ENCODE results near the gene CFHR5. TPM values are rescaled to one million over a fixed set of nuclear protein-coding genes. Genes with fewer than 3 reads are reported as not detected.
"Not testable (repeated sequence)": the region's sequence is repeated elsewhere in the genome, so short reads cannot be mapped to it uniquely, and the experiment has no call there.

The CFHR5 gene
- total and polyA plus RNA-seq, 7 donors, result not detected

DNA sequence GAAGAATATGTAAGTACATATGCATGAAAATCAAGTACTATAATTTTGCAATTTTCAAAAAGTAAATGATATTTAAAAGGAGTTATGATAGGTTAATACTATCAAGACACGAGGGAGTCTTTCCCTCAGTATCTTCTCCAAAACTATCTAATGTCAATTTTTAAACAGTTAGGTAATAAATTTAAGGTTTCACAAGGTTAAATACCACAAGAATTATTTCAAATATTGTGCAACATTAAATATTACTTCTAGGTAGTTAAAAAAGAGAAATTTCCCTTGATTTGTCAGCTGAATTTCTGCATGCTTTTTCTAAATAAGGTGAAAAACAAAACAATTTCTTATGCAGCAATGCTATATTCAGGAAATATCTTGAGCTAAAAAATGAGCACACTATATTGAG, 3.5 kb downstream of the CFHR5 start:
- DNase-seq, result no peak
- no peaks in the 10 kb centered on the region for H3K4me1 ChIP-seq
- no peaks in the 10 kb centered on the region for H3K9me3 ChIP-seq
- WGBS, 2 donors, result 74 to 85% methylated on average over 1 of the region's 1 CpG
- H3K36me3 ChIP-seq, result no peaks in the 10 kb centered on the region
- no peak overlapping the region for H3K4me3 ChIP-seq
- no peak for TF ChIP-seq POLR2A (IDR thresholded peaks at IDR 0.05)
- TF ChIP-seq POLR2AphosphoS5 (IDR thresholded peaks at IDR 0.05), result no peak
- TF ChIP-seq, protein P1, sequence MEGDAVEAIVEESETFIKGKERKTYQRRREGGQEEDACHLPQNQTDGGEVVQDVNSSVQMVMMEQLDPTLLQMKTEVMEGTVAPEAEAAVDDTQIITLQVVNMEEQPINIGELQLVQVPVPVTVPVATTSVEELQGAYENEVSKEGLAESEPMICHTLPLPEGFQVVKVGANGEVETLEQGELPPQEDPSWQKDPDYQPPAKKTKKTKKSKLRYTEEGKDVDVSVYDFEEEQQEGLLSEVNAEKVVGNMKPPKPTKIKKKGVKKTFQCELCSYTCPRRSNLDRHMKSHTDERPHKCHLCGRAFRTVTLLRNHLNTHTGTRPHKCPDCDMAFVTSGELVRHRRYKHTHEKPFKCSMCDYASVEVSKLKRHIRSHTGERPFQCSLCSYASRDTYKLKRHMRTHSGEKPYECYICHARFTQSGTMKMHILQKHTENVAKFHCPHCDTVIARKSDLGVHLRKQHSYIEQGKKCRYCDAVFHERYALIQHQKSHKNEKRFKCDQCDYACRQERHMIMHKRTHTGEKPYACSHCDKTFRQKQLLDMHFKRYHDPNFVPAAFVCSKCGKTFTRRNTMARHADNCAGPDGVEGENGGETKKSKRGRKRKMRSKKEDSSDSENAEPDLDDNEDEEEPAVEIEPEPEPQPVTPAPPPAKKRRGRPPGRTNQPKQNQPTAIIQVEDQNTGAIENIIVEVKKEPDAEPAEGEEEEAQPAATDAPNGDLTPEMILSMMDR (IDR thresholded peaks at IDR 0.05), result no peak
- no peak for TF ChIP-seq EP300 (IDR thresholded peaks at IDR 0.05)
- H3K27me3 ChIP-seq, result no peaks in the 10 kb centered on the region
- intact Hi-C loops (cut with DNase I), result no loop called here
- H3K27ac ChIP-seq, result no peak overlapping the region

DNA sequence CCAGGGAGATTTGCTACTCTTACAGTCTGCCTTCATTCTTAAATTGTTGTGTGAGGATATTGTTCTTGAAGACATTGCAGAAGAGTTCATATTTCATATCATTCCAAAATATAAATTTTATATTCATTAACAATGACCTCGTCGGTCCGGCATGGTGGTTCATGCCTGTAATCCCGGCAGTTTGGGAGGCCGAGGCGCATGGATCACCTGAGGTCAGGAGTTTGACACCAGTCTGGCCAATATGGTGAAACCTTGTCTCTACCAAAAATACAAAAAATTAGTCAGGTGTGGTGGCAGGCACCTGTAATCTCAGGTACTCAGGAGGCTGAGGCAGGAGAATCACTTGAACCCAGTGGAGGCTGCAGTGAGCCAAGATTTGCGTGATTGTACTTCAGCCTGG, 4.9 kb downstream of the CFHR5 start:
- H3K4me3 ChIP-seq; H3K4me1 ChIP-seq; H3K9me3 ChIP-seq; DNase-seq; intact Hi-C loops (cut with DNase I); H3K27ac ChIP-seq; H3K27me3 ChIP-seq; H3K36me3 ChIP-seq: not testable (repeated sequence)
- 86 to 92% methylated on average over 7 of the region's 7 CpGs for WGBS, 2 donors

DNA sequence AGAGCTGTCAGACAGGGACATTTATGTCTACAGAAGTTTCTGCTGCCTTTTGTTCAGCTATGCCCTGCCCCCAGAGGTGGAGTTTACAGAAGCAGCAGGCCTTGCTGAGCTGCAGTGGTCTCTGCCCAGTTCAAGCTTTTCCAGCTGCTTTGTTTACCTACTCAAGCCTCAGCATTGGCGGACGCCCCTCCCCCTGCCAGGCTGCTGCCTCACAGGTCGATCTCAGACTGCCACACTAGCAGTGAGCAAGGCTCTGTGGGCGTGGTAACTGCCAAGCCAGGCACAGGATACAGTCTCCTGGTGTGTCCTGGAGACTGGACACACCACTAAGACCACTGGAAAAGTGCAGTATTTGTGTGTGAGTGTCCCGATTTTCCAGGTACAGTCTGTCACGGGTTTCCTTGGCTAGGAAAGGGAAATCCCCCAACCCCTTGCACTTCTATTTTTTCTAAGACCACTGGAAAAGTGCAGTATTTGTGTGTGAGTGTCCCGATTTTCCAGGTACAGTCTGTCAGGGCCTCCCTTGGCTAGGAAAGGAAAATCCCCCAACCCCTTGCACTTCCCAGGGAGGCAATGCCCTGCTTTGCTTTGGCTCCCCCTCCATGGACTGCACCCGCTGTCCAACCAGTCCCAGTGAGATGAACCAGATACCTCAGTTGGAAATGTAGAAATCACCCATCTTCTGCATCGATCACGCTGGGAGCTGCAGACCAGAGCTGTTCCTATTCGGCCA, 14.7 kb downstream of the CFHR5 start:
- H3K27me3 ChIP-seq; H3K27ac ChIP-seq; H3K9me3 ChIP-seq; DNase-seq; H3K36me3 ChIP-seq; intact Hi-C loops (cut with DNase I); H3K4me3 ChIP-seq; H3K4me1 ChIP-seq: not testable (repeated sequence)
- WGBS, 2 donors, result 41 to 62% methylated on average over 11 of the region's 11 CpGs

DNA sequence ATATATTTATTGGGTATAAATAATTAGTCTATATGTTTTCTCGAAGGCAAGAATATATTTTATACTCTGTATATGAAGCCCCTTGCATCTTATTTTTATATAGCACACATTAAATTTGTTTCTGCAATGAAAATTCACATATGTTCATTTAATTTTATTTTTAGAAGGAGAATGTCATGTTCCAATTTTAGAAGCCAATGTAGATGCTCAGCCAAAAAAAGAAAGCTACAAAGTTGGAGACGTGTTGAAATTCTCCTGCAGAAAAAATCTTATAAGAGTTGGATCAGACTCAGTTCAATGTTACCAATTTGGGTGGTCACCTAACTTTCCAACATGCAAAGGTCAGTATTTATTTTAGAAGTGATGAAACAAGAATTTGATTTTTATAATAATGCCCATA, 16.6 kb downstream of the CFHR5 start:
- H3K27ac ChIP-seq, result no peak overlapping the region
- 69 to 80% methylated on average over 2 of the region's 2 CpGs for WGBS, 2 donors
- no peak overlapping the region for H3K4me3 ChIP-seq
- no peaks in the 10 kb centered on the region for H3K36me3 ChIP-seq
- intact Hi-C loops (cut with DNase I), result no loop called here
- no peak for TF ChIP-seq POLR2A (IDR thresholded peaks at IDR 0.05)
- TF ChIP-seq EP300 (IDR thresholded peaks at IDR 0.05), result no peak
- no peak for TF ChIP-seq POLR2AphosphoS5 (IDR thresholded peaks at IDR 0.05)
- TF ChIP-seq, protein P1 (IDR thresholded peaks at IDR 0.05), result no peak
- no peaks in the 10 kb centered on the region for H3K9me3 ChIP-seq
- no peaks in the 10 kb centered on the region for H3K4me1 ChIP-seq
- DNase-seq, result no peak
- H3K27me3 ChIP-seq, result no peaks in the 10 kb centered on the region

DNA sequence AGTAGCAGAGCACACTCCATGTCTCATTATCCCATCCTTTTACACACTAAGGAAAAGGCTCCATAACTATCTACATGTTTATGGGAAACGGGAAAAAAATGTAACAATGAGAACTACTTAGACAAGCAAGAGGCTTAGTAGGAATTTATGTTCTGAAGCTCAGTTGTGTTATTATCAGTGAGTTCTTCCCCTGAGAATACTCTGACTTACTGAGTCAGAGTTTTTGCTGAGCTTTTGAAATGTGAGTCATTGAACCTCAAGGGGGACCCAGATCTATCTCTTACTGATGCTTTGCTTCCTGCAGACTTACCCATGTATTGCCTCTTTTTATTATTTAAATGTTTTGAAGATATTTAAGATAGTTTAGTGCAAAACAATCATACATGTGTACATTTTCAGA, 20.1 kb downstream of the CFHR5 start:
- no peaks in the 10 kb centered on the region for H3K4me1 ChIP-seq
- no peaks in the 10 kb centered on the region for H3K27me3 ChIP-seq
- DNase-seq, result no peak
- no peaks in the 10 kb centered on the region for H3K9me3 ChIP-seq
- H3K27ac ChIP-seq, result no peak overlapping the region
- no peaks in the 10 kb centered on the region for H3K36me3 ChIP-seq
- intact Hi-C loops (cut with DNase I), result no loop called here
- TF ChIP-seq EP300 (IDR thresholded peaks at IDR 0.05) (no peak), POLR2AphosphoS5 (IDR thresholded peaks at IDR 0.05) (no peak), POLR2A (IDR thresholded peaks at IDR 0.05) (no peak)
- TF ChIP-seq, protein P1 (IDR thresholded peaks at IDR 0.05), result no peak
- no peak overlapping the region for H3K4me3 ChIP-seq
- 82 to 83% methylated on average over 1 of the region's 1 CpG for whole genome bisulfite sequencing, 2 donors

DNA sequence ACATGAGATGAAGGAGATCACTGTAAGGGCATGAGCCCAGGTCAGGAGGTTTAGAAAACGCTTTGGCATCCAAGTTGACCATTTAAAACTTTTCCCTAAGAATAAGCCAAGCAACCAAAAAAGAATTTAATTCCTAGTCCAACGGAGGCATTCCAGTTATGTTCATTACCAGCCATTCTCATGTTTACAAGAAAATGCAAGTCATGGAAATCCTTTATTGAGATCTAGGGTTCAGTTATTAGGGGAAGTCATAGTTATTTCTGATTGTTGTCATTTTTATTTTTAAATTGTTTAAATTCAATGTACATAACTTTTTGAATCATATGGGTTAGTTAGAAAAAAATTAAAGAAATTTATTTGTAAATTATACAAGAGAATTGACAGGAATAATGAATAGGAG, 24.5 kb downstream of the CFHR5 start:
- Histone ChIP-seq H3K9me3 (no peaks in the 10 kb centered on the region), H3K27ac (no peak overlapping the region), H3K4me1 (no peaks in the 10 kb centered on the region), H3K4me3 (no peak overlapping the region), H3K36me3 (no peaks in the 10 kb centered on the region), H3K27me3 (no peaks in the 10 kb centered on the region)
- intact Hi-C loops (cut with DNase I), result no loop called here
- WGBS, 2 donors, result 80 to 87% methylated on average over 2 of the region's 2 CpGs
- no peak for DNase-seq
- TF ChIP-seq, protein P1 (IDR thresholded peaks at IDR 0.05), result no peak
- TF ChIP-seq POLR2AphosphoS5 (IDR thresholded peaks at IDR 0.05) (no peak), POLR2A (IDR thresholded peaks at IDR 0.05) (no peak), EP300 (IDR thresholded peaks at IDR 0.05) (no peak)
